HG02588 (cell line): ENCODE data around the gene TMEM121.
A peak's percentile ranks its signal among the peaks of the same experiment; 100 is the strongest.
"Not testable (repeated sequence)": the region's sequence is repeated elsewhere in the genome, so short reads cannot be mapped to it uniquely, and the experiment has no call there.

Experiments used
- ATAC-seq: cut with Tn5 transposase; IDR thresholded peaks from one replicate; pipeline ENCODE4 v1.9.1; 2021; ENCODE audit warnings: mild to moderate bottlenecking, moderate library complexity; ENCODE audit not compliant: unreplicated experiment

The TMEM121 gene

DNA sequence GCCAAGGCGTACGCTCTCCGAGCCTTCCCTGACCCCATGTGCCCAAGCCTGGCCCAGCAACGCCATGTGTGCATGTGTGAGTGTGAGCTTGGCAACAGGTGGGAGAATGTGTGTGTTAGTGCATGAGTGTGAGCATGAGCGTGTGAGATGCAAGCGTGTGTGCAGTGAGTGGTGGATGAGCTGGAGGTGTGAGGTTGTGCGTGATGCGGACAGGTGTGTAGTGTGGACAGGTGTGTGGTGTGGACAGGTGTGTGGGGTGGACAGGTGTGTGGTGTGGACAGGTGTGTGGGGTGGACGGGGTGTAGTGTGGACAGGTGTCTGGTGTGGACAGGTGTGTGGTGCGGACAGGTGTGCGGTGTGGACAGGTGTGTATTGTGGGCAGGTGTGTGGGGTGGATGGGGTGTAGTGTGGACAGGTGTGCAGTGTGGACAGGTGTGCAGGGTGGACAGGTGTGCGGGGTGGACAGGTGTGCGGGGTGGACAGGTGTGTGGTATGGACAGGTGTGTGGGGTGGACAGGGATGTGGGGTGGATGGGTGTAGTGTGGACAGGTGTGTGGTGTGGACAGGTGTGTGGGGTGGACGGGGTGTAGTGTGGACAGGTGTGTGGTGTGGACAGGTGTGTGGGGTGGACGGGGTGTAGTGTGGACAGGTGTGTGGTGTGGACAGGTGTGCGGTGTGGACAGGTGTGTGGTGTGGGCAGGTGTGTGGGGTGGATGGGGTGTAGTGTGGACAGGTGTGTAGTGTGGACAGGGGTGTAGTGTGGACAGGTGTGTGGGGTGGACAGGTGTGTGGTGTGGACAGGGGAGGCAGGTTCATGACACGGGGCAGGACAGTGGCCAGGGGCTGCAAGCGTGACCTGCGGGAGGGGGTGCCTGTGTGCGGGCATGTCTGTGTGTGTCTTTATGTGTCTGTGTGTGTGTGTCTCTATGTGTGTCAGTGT lies 41.1 kb downstream of the TMEM121 start:
- not testable (repeated sequence) for ATAC-seq

GRCh38 chr14:105568140-105568843 lies 41.9 kb downstream of the TMEM121 start:
- ATAC-seq = not testable (repeated sequence)

GRCh38 chr14:105568859-105569766 lies 42.7 kb downstream of the TMEM121 start:
- ATAC-seq = no peak

DNA sequence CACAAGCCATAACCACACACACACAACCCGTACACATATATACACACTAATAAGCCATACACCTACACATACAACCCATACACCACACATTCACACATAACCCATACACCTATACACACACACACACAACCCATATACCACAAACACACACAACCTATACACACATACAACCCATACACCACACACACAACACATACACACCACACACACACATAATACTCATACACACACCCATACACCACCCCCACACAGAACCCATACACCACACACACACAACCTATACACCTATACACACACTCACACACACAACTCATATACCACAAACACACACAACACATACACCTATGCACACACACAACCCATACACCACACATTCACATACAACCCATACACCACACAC lies 44.1 kb downstream of the TMEM121 start:
- ATAC-seq = no peak

- ATAC-seq = not testable (repeated sequence)
Measured at GRCh38 chr14:105571181-105571951, 45.0 kb downstream of the TMEM121 start.

- ATAC-seq = not testable (repeated sequence)
Measured at GRCh38 chr14:105572063-105572462, 45.7 kb downstream of the TMEM121 start.

DNA sequence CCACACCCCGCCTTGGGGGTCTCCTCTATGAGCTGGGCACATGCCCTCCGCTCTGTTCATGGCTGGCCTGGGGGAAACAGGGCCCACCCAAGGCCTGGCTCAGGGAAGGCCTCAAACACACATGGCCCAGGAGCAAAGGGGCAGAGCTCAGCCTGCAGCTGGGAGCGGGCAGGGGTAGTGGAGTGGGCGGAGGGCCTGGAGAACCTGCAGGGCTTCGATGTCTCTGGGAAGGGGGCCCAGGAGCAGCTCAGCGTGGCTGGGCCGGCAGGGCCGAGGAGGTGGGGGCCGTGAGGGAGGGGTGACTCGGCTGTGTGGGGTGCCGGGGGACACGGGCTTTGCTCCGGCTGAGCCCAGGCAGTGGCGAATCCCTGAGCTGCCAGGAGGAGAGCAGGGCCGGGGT lies 47.5 kb downstream of the TMEM121 start:
- ATAC-seq = not testable (repeated sequence)

GRCh38 chr14:105574411-105574810 lies 48.0 kb downstream of the TMEM121 start:
- not testable (repeated sequence) for ATAC-seq

- peak; percentile 44 for ATAC-seq
Measured at GRCh38 chr14:105575016-105575700, 48.8 kb downstream of the TMEM121 start.

GRCh38 chr14:105576525-105577088 lies 50.2 kb downstream of the TMEM121 start:
- no peak for ATAC-seq

DNA sequence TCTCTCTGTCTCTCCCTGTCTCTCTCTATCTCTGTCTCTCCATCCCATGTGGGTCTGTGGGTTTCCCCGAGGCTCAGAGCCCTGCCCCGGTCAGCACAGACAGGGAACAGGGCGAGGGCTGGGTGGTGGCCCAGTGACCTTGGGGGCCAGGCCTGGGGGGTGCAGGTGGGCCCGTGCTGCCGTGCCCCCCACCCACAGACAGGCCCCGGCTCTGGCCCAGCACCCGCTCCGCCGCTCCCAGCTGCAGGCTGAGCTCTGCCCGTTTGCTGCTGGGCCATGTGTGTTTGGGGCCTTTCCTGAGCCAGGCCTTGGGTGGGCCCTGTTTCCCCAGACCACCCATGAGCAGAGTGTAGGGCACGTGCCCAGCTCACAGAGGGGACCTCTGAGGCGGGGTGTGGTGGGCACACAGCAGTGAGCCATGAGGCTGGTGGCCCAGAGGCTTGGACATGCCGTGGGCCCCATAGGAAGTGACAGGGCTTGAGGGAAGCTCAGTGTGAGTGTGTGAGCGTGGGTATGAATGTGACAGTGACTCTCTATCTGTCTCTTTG lies 51.0 kb downstream of the TMEM121 start:
- ATAC-seq = no peak

GRCh38 chr14:105578070-105578469 lies 51.7 kb downstream of the TMEM121 start:
- no peak for ATAC-seq

GRCh38 chr14:105579221-105579620 lies 52.8 kb downstream of the TMEM121 start:
- ATAC-seq = not testable (repeated sequence)
